HepG2 (cell line): ENCODE results near the gene C20orf204. TPM values are rescaled to one million over a fixed set of nuclear protein-coding genes. Genes with fewer than 3 reads are reported as not detected.

Experiments used
- CBFB ChIP-seq: sonication (generic); formaldehyde crosslinking; IDR thresholded peaks from 2 replicates; pipeline ENCODE4 v1.4.0; 2020; ENCODE audit warnings: missing genetic modification reagents
- HES4 ChIP-seq: sonication (generic); formaldehyde crosslinking; IDR thresholded peaks from 2 replicates; pipeline ENCODE4 v1.9.0; 2021; ENCODE audit warnings: mild to moderate bottlenecking, missing genetic modification reagents, borderline replicate concordance
- HNF4A ChIP-seq: sonication (generic); formaldehyde crosslinking; IDR thresholded peaks from 2 replicates; pipeline ENCODE4 v1.4.0; 2020; ENCODE audit warnings: missing genetic modification reagents
- HNRNPLL ChIP-seq: fragments of 200-400 bp; formaldehyde crosslinking; IDR thresholded peaks from 2 replicates; pipeline ENCODE4 v1.6.1; 2017; ENCODE audit warnings: mild to moderate bottlenecking, low read depth, low read length; ENCODE audit not compliant: poor library complexity, severe bottlenecking
- ISL2 ChIP-seq: sonication (generic); formaldehyde crosslinking; IDR thresholded peaks from 2 replicates; pipeline ENCODE4 v1.5.0; 2020; ENCODE audit warnings: missing genetic modification reagents
- JDP2 ChIP-seq: sonication (generic); formaldehyde crosslinking; IDR thresholded peaks from 2 replicates; pipeline ENCODE4 v1.8.1; 2022; ENCODE audit warnings: missing genetic modification reagents, borderline replicate concordance
- KLF15 ChIP-seq: sonication (generic); formaldehyde crosslinking; IDR thresholded peaks from 2 replicates; pipeline ENCODE4 v1.8.1; 2023; ENCODE audit warnings: borderline replicate concordance, mild to moderate bottlenecking, inconsistent platforms, missing genetic modification reagents, mixed read lengths
- NCOR1 ChIP-seq: fragments of 200-600 bp; sonication (generic); IDR thresholded peaks from 2 replicates; pipeline ENCODE4 v1.7.0; 2017; ENCODE audit warnings: antibody characterized with exemption, low read length, borderline replicate concordance
- PRPF4 ChIP-seq: fragments of 200-400 bp; formaldehyde crosslinking; IDR thresholded peaks from 2 replicates; pipeline ENCODE4 v1.6.1; 2016; ENCODE audit warnings: low read length, low read depth; ENCODE audit not compliant: poor library complexity, severe bottlenecking
- REPIN1 ChIP-seq: sonication (generic); formaldehyde crosslinking; IDR thresholded peaks from 2 replicates; pipeline ENCODE4 v1.8.0; 2022; ENCODE audit warnings: missing genetic modification reagents, low read depth, mild to moderate bottlenecking, borderline replicate concordance
- SALL2 ChIP-seq: sonication (generic); formaldehyde crosslinking; IDR thresholded peaks from 2 replicates; pipeline ENCODE4 v1.8.1; 2023; ENCODE audit warnings: mild to moderate bottlenecking, missing genetic modification reagents, inconsistent platforms
- ZNF17 ChIP-seq: sonication (generic); formaldehyde crosslinking; IDR thresholded peaks from 2 replicates; pipeline ENCODE4 v1.5.0; 2020; ENCODE audit warnings: mild to moderate bottlenecking, missing genetic modification reagents
- ZNF224 ChIP-seq: sonication (generic); formaldehyde crosslinking; IDR thresholded peaks from 2 replicates; pipeline ENCODE4 v1.5.0; 2020; ENCODE audit warnings: mild to moderate bottlenecking, missing genetic modification reagents
- ZNF234 ChIP-seq: sonication (generic); formaldehyde crosslinking; conservative IDR thresholded peaks from 2 replicates; pipeline ENCODE4 v1.5.1; 2020; ENCODE audit warnings: mild to moderate bottlenecking, missing genetic modification reagents
- ZNF235 ChIP-seq: sonication (generic); formaldehyde crosslinking; IDR thresholded peaks from 2 replicates; pipeline ENCODE4 v1.8.1; 2023; ENCODE audit warnings: mild to moderate bottlenecking, missing genetic modification reagents, borderline replicate concordance
- ZSCAN29 ChIP-seq: sonication (generic); formaldehyde crosslinking; conservative IDR thresholded peaks from 2 replicates; pipeline ENCODE4 v1.4.0; 2020; ENCODE audit warnings: mild to moderate bottlenecking, missing genetic modification reagents
- polyA plus RNA-seq, 8 experiments: library from polyadenylated mRNA; depleted of rRNA in 3 of 8; stranded (reverse) in 7 of 8; unstranded in 1 of 8; fragments of >200 nt; fragmentation: Illumina TruSeq in 4 of 8; extraction: Trizol in 4 of 8; gene quantifications; 2 replicates each; pipeline versions ENCODE4 v1.2.1 to v1.2.3, GENCODE V29; 2011 to 2016; ENCODE audit warnings: low read depth in 4 of 8, missing spikeins in 1 of 8, mixed read lengths in 1 of 8; ENCODE audit not compliant: insufficient read depth in 1 of 8
- total RNA-seq, 5 experiments: library from RNA; depleted of rRNA; stranded (reverse); fragments of >200 nt; fragmentation: Illumina TruSeq; extraction: Trizol; gene quantifications; 2 replicates each; pipeline ENCODE4 v1.2.3, GENCODE V29; 2016; ENCODE audit warnings: low read depth in 1 of 5
- TF ChIP-seq, protein P1 (sequence below): sonication (generic); IDR thresholded peaks from 2 replicates; pipeline ENCODE4 v1.6.1; 2016; ENCODE audit warnings: low read depth, borderline replicate concordance
- TF ChIP-seq, protein P2 (sequence below): sonication (generic); formaldehyde crosslinking; IDR thresholded peaks from 2 replicates; pipeline ENCODE4 v1.4.0; 2020; ENCODE audit warnings: mild to moderate bottlenecking, low read depth, missing genetic modification reagents
- TF ChIP-seq, protein P3 (sequence below): sonication (generic); formaldehyde crosslinking; IDR thresholded peaks from 2 replicates; pipeline ENCODE4 v1.4.0; 2020; ENCODE audit warnings: missing genetic modification reagents, borderline replicate concordance
- TF ChIP-seq, protein P4 (sequence below): sonication (generic); formaldehyde crosslinking; IDR thresholded peaks from 2 replicates; pipeline ENCODE4 v1.4.0; 2020; ENCODE audit warnings: missing genetic modification reagents, borderline replicate concordance
- TF ChIP-seq, protein P5 (sequence below): sonication (generic); formaldehyde crosslinking; IDR thresholded peaks from 2 replicates; pipeline ENCODE4 v1.9.0; 2022; ENCODE audit warnings: missing genetic modification reagents, mild to moderate bottlenecking, borderline replicate concordance

Gene C20orf204
- total and polyA plus RNA-seq, 2 of the 13 experiments (the other 11 are each of a cell fraction or from before 2014, with no cell fraction given), result 22.1 to 80.0 TPM

DNA sequence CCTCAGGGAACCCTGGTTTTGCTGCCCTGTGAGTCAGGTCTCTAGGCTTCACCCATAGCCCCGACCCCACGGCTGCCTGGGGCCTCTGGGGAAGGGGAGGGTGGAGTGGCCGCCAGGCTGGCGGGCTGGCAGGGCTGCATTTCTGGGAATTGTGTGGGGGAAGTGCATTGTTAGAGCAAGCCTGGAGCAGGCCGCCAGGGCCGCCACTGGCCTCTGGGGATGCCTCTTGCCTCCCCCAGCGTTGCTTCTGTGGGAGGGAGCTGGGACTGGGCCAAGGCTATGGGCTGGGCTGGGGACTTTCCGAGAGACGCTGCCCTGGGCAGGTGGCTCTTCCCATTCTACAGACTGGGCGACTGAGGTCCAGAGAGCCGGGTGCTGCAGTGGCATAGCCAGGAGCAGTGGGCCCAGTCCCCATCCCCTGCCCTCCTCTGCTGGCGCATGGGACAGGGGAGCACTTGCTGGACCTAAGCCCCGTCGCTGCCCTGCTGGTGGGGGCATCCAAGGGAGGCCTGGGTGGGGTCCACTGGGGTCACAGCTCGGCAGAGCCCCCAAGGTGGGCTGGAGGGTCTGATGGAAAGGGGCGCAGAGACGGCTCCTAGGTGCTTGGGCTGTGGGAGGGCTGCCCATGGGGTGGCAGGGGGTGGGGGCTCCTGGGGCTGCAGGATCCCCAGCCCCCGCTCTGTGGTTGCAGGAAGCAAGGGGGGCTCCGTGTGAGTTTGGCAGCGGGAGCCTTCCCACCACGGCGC, 20.1 kb downstream of the C20orf204 start (continued):
- TF ChIP-seq ZNF235 (0 out of 2 replicates have a peak, but pooled peaks have one; percentile 28), HNRNPLL (peak; percentile 67), SALL2 (peak; percentile 21; the same call in 1 of the 2 replicates), ZNF234 (CRISPR knock-in tag) (no peak), ZSCAN29 (no peak; the same call in 1 of the 2 replicates), PRPF4 (peak; percentile 39), ZNF224 (CRISPR knock-in tag) (no peak), CBFB (CRISPR knock-in tag) (peak; percentile 82), KLF15 (CRISPR knock-in tag) (peak; percentile 54; the same call in 1 of the 2 replicates), NCOR1 (peak; percentile 22), REPIN1 (CRISPR knock-in tag) (no peak), HES4 (CRISPR knock-in tag) (0 out of 2 replicates have a peak, but pooled peaks have one; percentile 65), ZNF17 (0 out of 2 replicates have a peak, but pooled peaks have one; percentile 14), ISL2 (CRISPR knock-in tag) (no peak; the same call in 1 of the 2 replicates), HNF4A (CRISPR knock-in tag) (peak; percentile 32; the same call in 1 of the 2 replicates), JDP2 (CRISPR knock-in tag) (no peak)
- TF ChIP-seq, protein P1, sequence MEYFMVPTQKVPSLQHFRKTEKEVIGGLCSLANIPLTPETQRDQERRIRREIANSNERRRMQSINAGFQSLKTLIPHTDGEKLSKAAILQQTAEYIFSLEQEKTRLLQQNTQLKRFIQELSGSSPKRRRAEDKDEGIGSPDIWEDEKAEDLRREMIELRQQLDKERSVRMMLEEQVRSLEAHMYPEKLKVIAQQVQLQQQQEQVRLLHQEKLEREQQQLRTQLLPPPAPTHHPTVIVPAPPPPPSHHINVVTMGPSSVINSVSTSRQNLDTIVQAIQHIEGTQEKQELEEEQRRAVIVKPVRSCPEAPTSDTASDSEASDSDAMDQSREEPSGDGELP, result peak; percentile 57; the same call in 1 of the 2 replicates
- TF ChIP-seq, protein P2, sequence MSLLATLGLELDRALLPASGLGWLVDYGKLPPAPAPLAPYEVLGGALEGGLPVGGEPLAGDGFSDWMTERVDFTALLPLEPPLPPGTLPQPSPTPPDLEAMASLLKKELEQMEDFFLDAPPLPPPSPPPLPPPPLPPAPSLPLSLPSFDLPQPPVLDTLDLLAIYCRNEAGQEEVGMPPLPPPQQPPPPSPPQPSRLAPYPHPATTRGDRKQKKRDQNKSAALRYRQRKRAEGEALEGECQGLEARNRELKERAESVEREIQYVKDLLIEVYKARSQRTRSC, result peak; percentile 92; the same call in 1 of the 2 replicates
- TF ChIP-seq, protein P3, sequence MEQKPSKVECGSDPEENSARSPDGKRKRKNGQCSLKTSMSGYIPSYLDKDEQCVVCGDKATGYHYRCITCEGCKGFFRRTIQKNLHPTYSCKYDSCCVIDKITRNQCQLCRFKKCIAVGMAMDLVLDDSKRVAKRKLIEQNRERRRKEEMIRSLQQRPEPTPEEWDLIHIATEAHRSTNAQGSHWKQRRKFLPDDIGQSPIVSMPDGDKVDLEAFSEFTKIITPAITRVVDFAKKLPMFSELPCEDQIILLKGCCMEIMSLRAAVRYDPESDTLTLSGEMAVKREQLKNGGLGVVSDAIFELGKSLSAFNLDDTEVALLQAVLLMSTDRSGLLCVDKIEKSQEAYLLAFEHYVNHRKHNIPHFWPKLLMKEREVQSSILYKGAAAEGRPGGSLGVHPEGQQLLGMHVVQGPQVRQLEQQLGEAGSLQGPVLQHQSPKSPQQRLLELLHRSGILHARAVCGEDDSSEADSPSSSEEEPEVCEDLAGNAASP (CRISPR knock-in tag), result peak; percentile 53; the same call in 1 of the 2 replicates
- TF ChIP-seq, protein P4, sequence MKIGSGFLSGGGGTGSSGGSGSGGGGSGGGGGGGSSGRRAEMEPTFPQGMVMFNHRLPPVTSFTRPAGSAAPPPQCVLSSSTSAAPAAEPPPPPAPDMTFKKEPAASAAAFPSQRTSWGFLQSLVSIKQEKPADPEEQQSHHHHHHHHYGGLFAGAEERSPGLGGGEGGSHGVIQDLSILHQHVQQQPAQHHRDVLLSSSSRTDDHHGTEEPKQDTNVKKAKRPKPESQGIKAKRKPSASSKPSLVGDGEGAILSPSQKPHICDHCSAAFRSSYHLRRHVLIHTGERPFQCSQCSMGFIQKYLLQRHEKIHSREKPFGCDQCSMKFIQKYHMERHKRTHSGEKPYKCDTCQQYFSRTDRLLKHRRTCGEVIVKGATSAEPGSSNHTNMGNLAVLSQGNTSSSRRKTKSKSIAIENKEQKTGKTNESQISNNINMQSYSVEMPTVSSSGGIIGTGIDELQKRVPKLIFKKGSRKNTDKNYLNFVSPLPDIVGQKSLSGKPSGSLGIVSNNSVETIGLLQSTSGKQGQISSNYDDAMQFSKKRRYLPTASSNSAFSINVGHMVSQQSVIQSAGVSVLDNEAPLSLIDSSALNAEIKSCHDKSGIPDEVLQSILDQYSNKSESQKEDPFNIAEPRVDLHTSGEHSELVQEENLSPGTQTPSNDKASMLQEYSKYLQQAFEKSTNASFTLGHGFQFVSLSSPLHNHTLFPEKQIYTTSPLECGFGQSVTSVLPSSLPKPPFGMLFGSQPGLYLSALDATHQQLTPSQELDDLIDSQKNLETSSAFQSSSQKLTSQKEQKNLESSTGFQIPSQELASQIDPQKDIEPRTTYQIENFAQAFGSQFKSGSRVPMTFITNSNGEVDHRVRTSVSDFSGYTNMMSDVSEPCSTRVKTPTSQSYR, result peak; percentile 97
- TF ChIP-seq, protein P5, sequence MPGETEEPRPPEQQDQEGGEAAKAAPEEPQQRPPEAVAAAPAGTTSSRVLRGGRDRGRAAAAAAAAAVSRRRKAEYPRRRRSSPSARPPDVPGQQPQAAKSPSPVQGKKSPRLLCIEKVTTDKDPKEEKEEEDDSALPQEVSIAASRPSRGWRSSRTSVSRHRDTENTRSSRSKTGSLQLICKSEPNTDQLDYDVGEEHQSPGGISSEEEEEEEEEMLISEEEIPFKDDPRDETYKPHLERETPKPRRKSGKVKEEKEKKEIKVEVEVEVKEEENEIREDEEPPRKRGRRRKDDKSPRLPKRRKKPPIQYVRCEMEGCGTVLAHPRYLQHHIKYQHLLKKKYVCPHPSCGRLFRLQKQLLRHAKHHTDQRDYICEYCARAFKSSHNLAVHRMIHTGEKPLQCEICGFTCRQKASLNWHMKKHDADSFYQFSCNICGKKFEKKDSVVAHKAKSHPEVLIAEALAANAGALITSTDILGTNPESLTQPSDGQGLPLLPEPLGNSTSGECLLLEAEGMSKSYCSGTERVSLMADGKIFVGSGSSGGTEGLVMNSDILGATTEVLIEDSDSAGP (CRISPR knock-in tag), result peak; percentile 88; the same call in 1 of the 2 replicates
